Activated effector memory CD4-positive, alpha-beta T cell treated with Interleukin-2 at 50 U/mL for 16 hours (primary cell): ENCODE measurements around the gene FHAD1.
A peak's percentile ranks its signal among the peaks of the same experiment; 100 is the strongest.

Experiments used
- DNase-seq: peaks from one replicate; pipeline ENCODE4 v3.0.0-alpha.2; 2020

The FHAD1 gene

DNA sequence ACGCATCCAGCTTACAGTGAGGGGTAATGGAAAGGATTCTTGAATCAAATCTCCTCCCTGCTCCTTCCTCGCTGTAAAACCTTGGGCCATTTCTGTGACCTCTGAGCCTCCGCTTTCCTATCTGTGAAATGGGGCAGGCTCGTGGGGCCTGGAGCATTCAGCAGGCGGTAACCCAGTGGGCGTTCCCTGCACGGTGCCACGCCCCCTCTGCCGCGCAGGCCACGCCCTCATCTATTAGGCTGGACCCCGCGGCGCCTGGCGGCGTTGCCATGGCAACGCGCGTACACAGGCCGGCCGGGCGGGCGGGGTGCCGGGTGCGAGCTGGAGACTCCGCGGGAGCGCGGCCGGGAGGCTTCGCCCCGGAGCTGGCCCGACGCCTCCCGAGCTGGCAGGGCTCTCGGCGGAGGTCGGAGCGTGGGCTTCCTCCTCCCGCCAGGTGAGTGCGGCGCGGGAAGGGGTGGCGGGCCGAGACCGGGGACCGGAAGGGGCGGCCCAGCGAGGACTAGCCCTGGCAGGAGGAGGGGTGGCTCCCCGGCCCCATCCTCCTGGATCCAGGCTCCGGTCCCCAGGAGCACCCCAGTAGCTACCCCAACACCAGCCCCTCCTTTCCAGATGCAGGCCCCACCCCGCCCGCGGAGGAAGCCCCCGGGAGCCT is at the start of gene FHAD1:
Gene FHAD1 (plus strand): TSS at position 264 of the 655 bp plus-strand sequence. CDS start 4,562 bp downstream, outside the sequence.
- peak; percentile 10 for DNase-seq

GRCh38 chr1:15197591-15198447 is 49.2 kb upstream of the FHAD1 start:
- no peak for DNase-seq

- DNase-seq = no peak
These were observed 48.3 kb upstream of the FHAD1 start for GRCh38 chr1:15198684-15199083.

- DNase-seq = no peak
These were observed 45.8 kb upstream of the FHAD1 start for GRCh38 chr1:15201221-15201620.

DNA sequence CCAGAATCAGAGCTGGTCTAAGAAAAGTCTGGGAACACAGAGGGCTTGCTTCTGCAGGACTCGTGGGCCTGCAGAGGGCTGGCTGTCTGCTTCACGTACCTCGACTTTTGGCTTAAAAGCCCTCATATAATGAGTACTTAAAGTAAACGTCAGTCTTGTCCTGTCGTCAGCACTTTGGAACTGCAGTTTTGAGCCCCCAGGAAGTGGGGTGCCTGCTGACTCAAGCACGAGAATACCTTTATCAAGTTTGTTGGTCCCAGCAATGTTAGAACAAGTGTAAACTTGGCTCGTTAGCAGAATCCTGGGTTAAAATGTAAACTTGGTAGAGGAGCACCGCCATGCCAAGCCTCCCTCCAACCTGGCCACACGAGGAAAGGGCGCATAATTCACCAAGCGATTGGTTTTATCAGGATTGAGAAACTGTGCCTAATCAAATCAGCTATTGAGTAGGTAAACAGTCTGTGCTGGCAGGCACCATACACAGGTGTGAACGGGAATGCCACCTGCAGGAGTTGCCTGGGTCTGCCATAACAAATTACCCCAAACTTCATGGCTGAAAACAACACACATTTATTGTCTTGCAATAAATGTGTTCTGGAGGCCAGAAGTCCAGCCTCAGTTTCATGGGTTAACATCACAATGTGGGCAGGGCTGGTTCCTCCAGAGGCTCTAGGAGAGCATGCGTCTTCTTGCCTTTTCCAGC is 45.0 kb upstream of the FHAD1 start:
- DNase-seq = no peak

GRCh38 chr1:15204931-15205330 is 42.1 kb upstream of the FHAD1 start:
- no peak for DNase-seq

DNA sequence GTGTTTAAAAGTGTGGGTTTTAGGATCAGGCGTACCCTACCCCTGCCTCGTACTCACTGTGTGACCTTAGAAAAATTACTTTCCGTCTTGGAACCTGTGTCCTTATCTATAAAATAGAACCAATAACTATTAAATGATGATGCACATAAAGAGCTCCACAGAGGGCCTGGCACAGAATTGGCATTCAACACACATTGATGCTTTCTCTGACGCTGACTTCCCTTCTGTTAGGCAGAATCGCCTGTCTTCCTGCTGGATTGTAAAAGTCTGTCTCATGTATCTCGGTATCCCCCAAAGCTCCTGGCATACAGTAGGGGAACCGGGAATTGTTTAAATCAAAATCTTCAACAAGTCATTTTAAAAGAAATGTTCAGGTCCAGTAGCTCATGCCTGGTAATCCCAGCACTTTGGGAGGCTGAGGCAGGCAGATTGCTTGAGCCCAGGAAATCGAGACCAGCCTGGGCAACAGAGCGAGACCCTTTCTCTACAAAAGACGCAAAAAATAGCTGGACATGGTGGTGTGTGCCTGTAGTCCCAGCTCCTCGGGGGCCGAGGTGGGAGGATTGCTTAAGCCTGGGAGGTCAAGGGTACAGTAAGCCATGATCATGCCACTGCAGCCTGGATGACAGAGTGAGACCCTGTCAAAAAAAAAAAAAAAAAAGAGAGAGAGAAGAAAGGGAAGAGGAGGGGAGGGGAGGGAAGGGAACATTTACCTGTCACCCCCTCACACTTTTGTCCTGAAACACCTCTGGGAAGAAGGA is 41.3 kb upstream of the FHAD1 start:
- no peak for DNase-seq

DNA sequence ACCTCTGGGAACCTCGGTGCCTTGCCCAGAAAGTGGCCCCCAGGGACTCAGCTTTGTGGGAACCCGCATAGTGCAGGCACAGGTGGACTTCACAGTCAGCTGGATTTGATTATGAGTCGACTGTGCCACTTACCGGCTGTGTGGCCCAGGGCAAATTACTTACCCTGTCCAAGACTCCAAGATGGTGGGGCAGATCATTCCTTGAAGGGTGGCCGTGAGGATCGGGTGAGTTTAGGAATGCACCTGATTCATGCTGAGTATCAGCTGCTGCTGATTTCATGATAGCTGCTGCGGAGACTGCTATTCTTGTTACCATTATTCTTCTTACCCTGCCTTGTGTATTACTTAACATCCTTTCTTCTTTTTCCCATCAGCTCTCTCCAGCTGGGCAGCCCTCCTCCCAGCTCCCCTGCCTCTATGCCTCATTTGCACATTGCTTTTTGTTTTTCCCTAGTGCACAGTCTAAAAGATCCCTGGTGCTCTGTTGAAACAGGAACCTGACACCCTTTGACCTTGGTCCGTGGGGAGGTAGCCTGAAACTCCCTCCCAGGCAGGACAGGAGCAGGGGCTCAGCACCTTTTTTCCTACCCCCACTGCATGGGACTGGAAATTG is 40.5 kb upstream of the FHAD1 start:
- DNase-seq = no peak

DNA sequence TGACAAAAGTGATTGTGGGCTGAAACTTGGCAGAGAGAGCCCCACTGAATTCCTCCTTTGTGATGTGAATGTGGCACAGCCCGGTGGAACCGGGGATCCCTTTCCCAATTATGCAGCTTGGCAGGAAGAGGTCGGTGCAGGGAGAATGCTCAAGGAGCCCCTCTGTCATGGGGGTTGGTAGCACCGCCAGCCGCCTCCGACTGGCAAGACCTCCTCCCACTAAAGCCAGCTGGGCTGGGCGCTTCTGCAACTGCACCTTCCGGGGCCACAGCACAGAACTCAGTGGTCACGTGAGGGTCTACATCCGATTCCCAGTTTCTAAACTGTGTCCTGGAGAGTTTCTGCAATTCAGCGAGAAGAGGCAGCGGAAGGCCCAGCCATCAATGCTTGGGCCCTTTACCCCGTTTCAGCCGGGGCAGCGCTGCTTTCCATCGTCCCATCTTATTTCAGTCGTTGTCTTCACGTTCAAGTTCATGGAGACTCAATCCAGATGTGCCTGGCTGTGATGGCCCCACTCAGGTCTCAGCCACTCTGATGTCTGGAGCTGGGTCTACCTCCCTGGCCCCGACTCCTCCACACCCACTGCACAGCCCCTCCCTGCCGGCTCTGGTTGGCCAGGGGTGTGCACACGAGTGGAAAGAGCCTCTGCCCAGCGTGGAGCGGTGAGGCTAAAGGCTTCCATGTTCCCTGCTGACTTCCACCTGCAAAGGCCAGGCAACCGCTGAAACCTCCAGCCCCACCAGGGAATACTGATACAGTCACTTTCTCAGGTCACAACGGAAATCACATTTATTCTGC is 39.8 kb upstream of the FHAD1 start:
- no peak for DNase-seq

DNA sequence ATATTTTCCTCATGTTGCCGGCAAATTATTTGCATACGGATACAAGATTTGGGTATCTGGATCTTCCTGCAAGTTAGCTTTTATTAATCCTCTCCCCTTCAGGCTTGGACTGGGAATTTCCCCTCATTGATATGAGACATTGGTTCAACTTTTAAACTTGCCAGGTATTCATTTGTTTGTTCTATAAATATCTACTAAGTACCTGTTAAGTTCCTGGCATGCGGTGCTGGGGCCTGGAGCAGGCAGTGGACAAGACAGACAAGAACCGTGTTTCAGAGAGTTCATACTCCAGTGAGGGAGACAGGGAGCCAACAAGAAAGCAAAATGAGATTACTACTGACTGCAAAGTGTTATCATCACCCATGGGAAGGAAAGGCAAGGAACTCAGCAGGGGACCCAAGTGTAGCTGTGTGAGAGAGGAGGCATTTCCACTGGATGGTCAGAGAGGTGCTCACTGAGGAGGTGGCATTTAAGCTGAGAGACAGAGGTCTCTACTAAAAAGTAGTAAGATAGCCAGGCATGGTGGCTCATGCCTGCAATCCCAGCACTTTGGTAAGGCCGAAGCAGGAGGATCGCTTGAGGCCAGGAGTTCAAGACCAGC is 39.1 kb upstream of the FHAD1 start:
- DNase-seq = no peak

- DNase-seq = no peak
These were observed 36.2 kb upstream of the FHAD1 start for GRCh38 chr1:15210651-15211375.

GRCh38 chr1:15211424-15211823 is 35.6 kb upstream of the FHAD1 start:
- DNase-seq = no peak

GRCh38 chr1:15212216-15212953 is 34.6 kb upstream of the FHAD1 start:
- no peak for DNase-seq

DNA sequence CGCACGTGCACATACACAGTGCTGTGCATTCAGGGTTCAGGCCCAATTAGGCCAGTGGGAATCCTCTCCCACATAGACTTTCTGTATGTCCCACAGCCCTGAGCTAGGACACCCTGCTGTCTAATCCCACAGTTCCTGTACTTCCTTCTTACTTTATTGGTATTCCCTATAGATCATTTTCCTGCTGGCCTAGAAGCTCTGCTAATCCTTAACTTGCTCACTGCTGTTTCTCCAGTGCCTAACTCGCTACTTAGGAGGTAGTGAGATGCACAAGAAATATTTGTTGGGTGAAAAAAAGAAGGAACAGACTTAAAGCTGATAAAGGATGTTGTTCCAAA is 34.1 kb upstream of the FHAD1 start:
- no peak for DNase-seq

DNA sequence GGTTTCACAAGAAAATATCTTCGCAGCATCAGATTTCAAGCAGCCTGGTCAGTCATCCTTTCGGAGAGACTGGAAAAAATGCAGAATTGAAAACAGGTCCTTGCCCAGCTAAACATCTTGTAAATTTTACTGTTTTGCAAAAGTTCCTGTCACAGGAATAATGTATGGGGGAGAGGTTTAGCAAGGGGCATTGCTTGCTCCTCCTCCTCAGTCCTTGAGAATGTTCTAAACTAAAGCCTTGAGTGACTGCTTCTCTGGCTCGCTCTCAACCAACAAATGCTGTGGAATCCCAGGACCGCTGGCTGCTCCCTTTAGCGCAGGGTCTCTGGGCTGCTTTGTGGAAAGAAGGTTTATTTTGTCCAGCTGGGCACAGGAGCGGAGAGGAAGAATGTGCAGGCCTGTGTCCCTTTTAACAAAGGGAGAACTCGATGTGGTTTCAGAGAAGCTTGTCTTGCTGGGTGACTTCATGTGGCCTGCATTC is 33.6 kb upstream of the FHAD1 start:
- no peak for DNase-seq

- no peak for DNase-seq
These were observed 32.5 kb upstream of the FHAD1 start for GRCh38 chr1:15214527-15214926.

- DNase-seq = no peak
These were observed 31.9 kb upstream of the FHAD1 start for GRCh38 chr1:15215116-15215515.

DNA sequence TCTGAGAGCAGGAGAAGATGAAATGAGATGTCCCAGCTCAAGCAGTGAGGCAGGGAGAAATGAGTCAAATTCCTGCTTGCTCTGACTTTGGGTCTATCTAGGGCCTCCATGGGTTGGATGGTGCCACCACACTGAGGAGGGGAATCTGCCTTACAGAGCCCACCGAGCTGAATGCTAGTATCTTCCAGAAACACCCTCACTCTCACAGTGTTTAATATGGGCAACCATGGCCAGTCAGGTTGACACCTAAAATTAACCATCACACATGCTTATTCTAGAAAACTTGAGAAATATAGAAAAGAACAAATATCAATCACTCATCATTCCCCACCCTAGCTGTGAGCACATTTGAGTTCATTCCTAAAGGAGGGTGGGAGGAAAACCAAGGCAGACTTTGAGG is 29.4 kb upstream of the FHAD1 start:
- no peak for DNase-seq
